K562 (cell line): ENCODE data around the gene FKBP2. TPM values are rescaled to one million over a fixed set of nuclear protein-coding genes. Genes with fewer than 3 reads are reported as not detected.
A peak's percentile ranks its signal among the peaks of the same experiment; 100 is the strongest.

Experiments used
- TAF15 ChIP-seq: fragments of 200-400 bp; formaldehyde crosslinking; IDR thresholded peaks from 2 replicates; pipeline ENCODE4 v1.6.1; 2017; ENCODE audit warnings: mild to moderate bottlenecking, low read depth, low read length, moderate library complexity
- polyA plus RNA-seq, 8 experiments: library from polyadenylated mRNA; depleted of rRNA in 4 of 8; stranded (reverse) in 5 of 8; unstranded in 3 of 8; fragments of >200 nt; fragmentation: Nextera tagmentation in 2 of 8; fragmentation: Illumina TruSeq in 1 of 8; extraction: Ambion mirVana in 2 of 8; extraction: Trizol in 1 of 8; gene quantifications; 2 replicates each; pipeline versions ENCODE4 v1.2.1 to v1.2.3, GENCODE V29; 2011 to 2014; ENCODE audit warnings: inconsistent platforms in 1 of 8, missing spikeins in 1 of 8
- total RNA-seq, 7 experiments: library from RNA; depleted of rRNA in 6 of 7; stranded (reverse); fragments of >200 nt in 6 of 7; fragmentation: Illumina TruSeq in 2 of 7; extraction: Trizol in 2 of 7; gene quantifications; 2 replicates each; pipeline versions ENCODE4 v1.2.1 to v1.2.3, GENCODE V29; 2011 to 2021; ENCODE audit warnings: low replicate concordance in 1 of 7
- TF ChIP-seq, protein P1 (sequence below): fragments of 250-450 bp; sonication (Bioruptor Pico); IDR thresholded peaks from 2 replicates; pipeline ENCODE4 v1.4.0; 2020
- TF ChIP-seq, protein P2 (sequence below): fragments of 450-650 bp; IDR thresholded peaks from 2 replicates; pipeline ENCODE4 v1.6.1; 2016; ENCODE audit warnings: mild to moderate bottlenecking, moderate library complexity
- TF ChIP-seq, protein P3 (sequence below): fragments of 450-650 bp; IDR thresholded peaks from 2 replicates; pipeline ENCODE4 v1.6.1; 2018; ENCODE audit not compliant: partially characterized antibody

The FKBP2 gene
- total and polyA plus RNA-seq, 9 of the 15 experiments (the other 6 are each of a cell fraction or from before 2014, with no cell fraction given) = 3.5 to 151 (median 58.1) TPM

DNA sequence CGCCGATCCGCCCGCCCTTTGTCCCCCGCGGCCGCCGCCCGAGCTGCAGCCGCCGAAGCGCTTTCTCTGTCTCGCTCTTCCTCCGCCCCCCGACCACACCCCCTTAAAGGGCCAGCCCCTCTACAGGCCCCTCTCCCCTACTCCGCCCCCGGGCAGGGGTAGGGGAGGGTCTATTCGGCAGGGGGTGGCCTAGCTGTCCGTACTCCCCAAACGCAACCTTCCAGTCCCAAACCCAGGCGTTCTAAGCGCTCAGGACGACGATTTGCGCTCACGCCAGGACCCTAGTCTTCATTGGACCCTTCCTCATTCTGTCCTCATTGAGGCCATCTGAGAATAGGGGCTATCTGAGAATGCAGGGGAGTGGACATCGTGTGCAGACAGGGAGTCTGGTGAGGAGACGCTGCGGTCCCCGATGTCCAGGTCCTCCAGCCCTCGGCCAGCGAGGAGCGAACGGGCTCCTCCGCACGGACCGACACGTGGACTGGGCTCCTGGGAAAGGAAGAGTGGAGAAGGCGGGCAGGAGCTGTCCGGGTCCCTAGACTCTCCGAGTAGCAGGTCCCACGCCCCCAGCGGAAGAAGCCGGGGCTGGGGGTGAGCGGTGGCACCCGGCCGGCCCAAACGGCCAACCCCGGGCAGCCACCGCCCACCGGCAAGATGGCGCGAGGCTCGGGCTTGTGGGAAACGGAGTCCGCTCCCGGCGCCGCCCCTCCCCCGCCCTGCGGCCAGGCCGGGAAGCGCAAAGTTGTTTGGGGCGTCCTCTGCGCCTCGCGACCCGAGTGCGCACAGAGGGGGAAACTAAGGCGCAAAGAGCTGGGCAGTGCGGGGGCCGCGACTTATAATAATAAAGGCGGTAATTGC lies 6.2 kb downstream of the FKBP2 start, which contains the start of gene PPP1R14B (continued):
- TF ChIP-seq, protein P1, sequence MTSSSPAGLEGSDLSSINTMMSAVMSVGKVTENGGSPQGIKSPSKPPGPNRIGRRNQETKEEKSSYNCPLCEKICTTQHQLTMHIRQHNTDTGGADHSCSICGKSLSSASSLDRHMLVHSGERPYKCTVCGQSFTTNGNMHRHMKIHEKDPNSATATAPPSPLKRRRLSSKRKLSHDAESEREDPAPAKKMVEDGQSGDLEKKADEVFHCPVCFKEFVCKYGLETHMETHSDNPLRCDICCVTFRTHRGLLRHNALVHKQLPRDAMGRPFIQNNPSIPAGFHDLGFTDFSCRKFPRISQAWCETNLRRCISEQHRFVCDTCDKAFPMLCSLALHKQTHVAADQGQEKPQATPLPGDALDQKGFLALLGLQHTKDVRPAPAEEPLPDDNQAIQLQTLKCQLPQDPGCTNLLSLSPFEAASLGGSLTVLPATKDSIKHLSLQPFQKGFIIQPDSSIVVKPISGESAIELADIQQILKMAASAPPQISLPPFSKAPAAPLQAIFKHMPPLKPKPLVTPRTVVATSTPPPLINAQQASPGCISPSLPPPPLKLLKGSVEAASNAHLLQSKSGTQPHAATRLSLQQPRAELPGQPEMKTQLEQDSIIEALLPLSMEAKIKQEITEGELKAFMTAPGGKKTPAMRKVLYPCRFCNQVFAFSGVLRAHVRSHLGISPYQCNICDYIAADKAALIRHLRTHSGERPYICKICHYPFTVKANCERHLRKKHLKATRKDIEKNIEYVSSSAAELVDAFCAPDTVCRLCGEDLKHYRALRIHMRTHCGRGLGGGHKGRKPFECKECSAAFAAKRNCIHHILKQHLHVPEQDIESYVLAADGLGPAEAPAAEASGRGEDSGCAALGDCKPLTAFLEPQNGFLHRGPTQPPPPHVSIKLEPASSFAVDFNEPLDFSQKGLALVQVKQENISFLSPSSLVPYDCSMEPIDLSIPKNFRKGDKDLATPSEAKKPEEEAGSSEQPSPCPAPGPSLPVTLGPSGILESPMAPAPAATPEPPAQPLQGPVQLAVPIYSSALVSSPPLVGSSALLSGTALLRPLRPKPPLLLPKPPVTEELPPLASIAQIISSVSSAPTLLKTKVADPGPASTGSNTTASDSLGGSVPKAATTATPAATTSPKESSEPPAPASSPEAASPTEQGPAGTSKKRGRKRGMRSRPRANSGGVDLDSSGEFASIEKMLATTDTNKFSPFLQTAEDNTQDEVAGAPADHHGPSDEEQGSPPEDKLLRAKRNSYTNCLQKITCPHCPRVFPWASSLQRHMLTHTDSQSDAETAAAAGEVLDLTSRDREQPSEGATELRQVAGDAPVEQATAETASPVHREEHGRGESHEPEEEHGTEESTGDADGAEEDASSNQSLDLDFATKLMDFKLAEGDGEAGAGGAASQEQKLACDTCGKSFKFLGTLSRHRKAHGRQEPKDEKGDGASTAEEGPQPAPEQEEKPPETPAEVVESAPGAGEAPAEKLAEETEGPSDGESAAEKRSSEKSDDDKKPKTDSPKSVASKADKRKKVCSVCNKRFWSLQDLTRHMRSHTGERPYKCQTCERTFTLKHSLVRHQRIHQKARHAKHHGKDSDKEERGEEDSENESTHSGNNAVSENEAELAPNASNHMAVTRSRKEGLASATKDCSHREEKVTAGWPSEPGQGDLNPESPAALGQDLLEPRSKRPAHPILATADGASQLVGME = 0 out of 2 replicates have a peak, but pooled peaks have one; percentile 28
- no peak for TF ChIP-seq TAF15
- TF ChIP-seq, protein P2, sequence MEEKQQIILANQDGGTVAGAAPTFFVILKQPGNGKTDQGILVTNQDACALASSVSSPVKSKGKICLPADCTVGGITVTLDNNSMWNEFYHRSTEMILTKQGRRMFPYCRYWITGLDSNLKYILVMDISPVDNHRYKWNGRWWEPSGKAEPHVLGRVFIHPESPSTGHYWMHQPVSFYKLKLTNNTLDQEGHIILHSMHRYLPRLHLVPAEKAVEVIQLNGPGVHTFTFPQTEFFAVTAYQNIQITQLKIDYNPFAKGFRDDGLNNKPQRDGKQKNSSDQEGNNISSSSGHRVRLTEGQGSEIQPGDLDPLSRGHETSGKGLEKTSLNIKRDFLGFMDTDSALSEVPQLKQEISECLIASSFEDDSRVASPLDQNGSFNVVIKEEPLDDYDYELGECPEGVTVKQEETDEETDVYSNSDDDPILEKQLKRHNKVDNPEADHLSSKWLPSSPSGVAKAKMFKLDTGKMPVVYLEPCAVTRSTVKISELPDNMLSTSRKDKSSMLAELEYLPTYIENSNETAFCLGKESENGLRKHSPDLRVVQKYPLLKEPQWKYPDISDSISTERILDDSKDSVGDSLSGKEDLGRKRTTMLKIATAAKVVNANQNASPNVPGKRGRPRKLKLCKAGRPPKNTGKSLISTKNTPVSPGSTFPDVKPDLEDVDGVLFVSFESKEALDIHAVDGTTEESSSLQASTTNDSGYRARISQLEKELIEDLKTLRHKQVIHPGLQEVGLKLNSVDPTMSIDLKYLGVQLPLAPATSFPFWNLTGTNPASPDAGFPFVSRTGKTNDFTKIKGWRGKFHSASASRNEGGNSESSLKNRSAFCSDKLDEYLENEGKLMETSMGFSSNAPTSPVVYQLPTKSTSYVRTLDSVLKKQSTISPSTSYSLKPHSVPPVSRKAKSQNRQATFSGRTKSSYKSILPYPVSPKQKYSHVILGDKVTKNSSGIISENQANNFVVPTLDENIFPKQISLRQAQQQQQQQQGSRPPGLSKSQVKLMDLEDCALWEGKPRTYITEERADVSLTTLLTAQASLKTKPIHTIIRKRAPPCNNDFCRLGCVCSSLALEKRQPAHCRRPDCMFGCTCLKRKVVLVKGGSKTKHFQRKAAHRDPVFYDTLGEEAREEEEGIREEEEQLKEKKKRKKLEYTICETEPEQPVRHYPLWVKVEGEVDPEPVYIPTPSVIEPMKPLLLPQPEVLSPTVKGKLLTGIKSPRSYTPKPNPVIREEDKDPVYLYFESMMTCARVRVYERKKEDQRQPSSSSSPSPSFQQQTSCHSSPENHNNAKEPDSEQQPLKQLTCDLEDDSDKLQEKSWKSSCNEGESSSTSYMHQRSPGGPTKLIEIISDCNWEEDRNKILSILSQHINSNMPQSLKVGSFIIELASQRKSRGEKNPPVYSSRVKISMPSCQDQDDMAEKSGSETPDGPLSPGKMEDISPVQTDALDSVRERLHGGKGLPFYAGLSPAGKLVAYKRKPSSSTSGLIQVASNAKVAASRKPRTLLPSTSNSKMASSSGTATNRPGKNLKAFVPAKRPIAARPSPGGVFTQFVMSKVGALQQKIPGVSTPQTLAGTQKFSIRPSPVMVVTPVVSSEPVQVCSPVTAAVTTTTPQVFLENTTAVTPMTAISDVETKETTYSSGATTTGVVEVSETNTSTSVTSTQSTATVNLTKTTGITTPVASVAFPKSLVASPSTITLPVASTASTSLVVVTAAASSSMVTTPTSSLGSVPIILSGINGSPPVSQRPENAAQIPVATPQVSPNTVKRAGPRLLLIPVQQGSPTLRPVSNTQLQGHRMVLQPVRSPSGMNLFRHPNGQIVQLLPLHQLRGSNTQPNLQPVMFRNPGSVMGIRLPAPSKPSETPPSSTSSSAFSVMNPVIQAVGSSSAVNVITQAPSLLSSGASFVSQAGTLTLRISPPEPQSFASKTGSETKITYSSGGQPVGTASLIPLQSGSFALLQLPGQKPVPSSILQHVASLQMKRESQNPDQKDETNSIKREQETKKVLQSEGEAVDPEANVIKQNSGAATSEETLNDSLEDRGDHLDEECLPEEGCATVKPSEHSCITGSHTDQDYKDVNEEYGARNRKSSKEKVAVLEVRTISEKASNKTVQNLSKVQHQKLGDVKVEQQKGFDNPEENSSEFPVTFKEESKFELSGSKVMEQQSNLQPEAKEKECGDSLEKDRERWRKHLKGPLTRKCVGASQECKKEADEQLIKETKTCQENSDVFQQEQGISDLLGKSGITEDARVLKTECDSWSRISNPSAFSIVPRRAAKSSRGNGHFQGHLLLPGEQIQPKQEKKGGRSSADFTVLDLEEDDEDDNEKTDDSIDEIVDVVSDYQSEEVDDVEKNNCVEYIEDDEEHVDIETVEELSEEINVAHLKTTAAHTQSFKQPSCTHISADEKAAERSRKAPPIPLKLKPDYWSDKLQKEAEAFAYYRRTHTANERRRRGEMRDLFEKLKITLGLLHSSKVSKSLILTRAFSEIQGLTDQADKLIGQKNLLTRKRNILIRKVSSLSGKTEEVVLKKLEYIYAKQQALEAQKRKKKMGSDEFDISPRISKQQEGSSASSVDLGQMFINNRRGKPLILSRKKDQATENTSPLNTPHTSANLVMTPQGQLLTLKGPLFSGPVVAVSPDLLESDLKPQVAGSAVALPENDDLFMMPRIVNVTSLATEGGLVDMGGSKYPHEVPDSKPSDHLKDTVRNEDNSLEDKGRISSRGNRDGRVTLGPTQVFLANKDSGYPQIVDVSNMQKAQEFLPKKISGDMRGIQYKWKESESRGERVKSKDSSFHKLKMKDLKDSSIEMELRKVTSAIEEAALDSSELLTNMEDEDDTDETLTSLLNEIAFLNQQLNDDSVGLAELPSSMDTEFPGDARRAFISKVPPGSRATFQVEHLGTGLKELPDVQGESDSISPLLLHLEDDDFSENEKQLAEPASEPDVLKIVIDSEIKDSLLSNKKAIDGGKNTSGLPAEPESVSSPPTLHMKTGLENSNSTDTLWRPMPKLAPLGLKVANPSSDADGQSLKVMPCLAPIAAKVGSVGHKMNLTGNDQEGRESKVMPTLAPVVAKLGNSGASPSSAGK = peak; percentile 95
- TF ChIP-seq, protein P3, sequence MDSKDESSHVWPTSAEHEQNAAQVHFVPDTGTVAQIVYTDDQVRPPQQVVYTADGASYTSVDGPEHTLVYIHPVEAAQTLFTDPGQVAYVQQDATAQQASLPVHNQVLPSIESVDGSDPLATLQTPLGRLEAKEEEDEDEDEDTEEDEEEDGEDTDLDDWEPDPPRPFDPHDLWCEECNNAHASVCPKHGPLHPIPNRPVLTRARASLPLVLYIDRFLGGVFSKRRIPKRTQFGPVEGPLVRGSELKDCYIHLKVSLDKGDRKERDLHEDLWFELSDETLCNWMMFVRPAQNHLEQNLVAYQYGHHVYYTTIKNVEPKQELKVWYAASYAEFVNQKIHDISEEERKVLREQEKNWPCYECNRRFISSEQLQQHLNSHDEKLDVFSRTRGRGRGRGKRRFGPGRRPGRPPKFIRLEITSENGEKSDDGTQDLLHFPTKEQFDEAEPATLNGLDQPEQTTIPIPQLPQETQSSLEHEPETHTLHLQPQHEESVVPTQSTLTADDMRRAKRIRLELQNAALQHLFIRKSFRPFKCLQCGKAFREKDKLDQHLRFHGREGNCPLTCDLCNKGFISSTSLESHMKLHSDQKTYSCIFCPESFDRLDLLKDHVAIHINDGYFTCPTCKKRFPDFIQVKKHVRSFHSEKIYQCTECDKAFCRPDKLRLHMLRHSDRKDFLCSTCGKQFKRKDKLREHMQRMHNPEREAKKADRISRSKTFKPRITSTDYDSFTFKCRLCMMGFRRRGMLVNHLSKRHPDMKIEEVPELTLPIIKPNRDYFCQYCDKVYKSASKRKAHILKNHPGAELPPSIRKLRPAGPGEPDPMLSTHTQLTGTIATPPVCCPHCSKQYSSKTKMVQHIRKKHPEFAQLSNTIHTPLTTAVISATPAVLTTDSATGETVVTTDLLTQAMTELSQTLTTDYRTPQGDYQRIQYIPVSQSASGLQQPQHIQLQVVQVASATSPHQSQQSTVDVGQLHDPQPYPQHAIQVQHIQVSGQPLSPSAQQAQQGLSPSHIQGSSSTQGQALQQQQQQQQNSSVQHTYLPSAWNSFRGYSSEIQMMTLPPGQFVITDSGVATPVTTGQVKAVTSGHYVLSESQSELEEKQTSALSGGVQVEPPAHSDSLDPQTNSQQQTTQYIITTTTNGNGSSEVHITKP = peak; percentile 75
